Measurements from ENCODE around the gene BCL2L11.

Gene BCL2L11

DNA sequence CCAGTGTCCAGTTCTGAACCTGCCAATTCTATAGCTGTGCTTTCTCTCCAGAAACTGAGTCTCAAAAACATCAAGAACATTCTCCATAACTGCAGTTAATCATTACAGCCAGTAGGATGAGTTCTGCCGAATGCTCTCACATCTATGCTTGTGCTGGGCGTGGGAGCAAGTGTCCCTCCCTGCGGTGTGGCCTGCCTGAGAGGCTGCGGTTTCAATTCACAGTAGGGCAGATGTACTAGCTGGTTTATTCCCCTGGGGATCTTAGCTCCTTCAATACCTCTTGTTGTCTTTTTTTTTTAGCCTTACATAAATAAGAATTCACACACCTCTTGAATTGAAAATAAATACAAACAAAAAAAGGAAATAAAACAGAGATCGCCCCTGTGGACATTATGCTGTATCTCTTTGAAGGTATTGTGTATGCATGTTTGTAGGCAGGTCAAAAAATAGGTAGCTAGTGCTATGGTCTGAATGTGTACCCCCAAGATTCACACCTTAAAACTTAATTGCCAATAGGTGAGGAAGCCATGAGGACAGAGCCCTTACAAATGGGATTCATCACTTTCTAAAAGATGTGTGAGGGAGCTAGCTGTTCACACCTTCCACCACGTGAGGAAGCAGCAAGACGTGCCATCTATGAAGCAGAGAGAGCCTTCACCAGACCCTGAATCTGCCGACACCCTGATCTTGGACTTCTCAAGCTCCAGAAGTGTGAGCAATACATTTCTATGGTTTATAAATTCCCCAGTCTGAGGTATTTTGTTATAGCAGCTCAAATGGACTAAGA lies 74.3 kb downstream of the BCL2L11 start:
- DNase-seq = no peak
- no peak overlapping the region for H3K4me3 Mint-ChIP-seq
- H3K27me3 Mint-ChIP-seq (ENCODE audit: low read depth, poor library complexity) = no peaks in the 10 kb centered on the region
- TF ChIP-seq, protein P1, sequence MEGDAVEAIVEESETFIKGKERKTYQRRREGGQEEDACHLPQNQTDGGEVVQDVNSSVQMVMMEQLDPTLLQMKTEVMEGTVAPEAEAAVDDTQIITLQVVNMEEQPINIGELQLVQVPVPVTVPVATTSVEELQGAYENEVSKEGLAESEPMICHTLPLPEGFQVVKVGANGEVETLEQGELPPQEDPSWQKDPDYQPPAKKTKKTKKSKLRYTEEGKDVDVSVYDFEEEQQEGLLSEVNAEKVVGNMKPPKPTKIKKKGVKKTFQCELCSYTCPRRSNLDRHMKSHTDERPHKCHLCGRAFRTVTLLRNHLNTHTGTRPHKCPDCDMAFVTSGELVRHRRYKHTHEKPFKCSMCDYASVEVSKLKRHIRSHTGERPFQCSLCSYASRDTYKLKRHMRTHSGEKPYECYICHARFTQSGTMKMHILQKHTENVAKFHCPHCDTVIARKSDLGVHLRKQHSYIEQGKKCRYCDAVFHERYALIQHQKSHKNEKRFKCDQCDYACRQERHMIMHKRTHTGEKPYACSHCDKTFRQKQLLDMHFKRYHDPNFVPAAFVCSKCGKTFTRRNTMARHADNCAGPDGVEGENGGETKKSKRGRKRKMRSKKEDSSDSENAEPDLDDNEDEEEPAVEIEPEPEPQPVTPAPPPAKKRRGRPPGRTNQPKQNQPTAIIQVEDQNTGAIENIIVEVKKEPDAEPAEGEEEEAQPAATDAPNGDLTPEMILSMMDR (IDR thresholded peaks at IDR 0.05) = no peak
- H3K4me1 Mint-ChIP-seq = peaks cover 17% of the 10 kb centered on the region
- no peak overlapping the region for H3K27ac Mint-ChIP-seq
- H3K36me3 Mint-ChIP-seq (ENCODE audit: low read depth) = no peaks in the 10 kb centered on the region
- H3K9me3 Mint-ChIP-seq = no peaks in the 10 kb centered on the region

DNA sequence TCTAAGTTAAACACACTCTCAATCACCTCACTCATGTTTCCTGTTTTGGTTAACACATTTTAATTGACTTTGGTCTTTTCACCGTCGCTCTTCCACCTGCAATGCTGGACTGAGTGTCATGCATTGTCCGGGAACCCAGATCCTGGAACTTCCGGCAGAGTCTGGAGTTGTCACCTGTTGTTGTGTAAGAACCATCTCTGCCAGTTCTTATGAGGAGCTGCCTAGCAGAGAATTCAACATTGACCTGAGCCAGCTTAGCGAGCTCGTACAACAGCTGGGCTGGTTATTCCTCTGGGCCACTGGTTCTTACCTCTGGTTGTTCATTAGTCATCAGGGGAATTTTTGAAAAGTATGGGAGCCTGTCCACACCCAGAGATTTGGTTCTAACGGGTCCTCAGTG lies 75.7 kb downstream of the BCL2L11 start:
- DNase-seq = no peak
- Mint-ChIP-seq H3K9me3 (no peaks in the 10 kb centered on the region), H3K4me1 (peaks cover 28% of the 10 kb centered on the region), H3K4me3 (no peak overlapping the region), H3K27ac (no peak overlapping the region), H3K27me3 (ENCODE audit: low read depth, poor library complexity) (no peaks in the 10 kb centered on the region), H3K36me3 (ENCODE audit: low read depth) (no peaks in the 10 kb centered on the region)
- TF ChIP-seq, protein P1 (IDR thresholded peaks at IDR 0.05) = no peak

- no peaks in the 10 kb centered on the region for H3K9me3 Mint-ChIP-seq
- H3K27ac Mint-ChIP-seq = no peak overlapping the region
- TF ChIP-seq, protein P1 (IDR thresholded peaks at IDR 0.05) = no peak
- H3K4me3 Mint-ChIP-seq = no peak overlapping the region
- H3K4me1 Mint-ChIP-seq = peaks cover 19% of the 10 kb centered on the region
- no peak for DNase-seq
- H3K36me3 Mint-ChIP-seq (ENCODE audit: low read depth) = no peaks in the 10 kb centered on the region
- H3K27me3 Mint-ChIP-seq (ENCODE audit: low read depth, poor library complexity) = no peaks in the 10 kb centered on the region
Measured at GRCh38 chr2:111198701-111199100, 78.0 kb downstream of the BCL2L11 start.

DNA sequence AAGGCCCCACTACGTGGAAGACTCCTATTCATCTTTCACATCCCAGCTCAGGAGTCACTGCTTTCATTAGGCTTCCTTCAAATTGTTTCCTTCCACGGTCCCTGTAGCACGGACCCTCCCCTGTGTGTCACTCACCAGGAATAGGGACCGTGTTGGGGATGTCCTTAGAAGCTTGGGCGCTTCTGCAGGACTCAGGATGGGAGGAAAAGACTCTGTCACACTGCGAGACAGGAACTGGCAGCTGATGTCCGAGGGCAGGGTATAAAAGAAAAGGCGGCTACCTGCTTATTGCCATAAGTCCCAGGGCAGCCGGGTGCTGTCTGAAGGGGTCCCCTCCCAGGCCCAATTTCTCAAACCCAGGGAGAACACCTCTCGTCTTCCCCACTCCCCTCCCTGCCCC lies 79.1 kb downstream of the BCL2L11 start:
- Mint-ChIP-seq H3K36me3 (ENCODE audit: low read depth) (no peaks in the 10 kb centered on the region), H3K9me3 (no peaks in the 10 kb centered on the region), H3K27ac (no peak overlapping the region), H3K4me1 (peaks cover 19% of the 10 kb centered on the region), H3K27me3 (ENCODE audit: low read depth, poor library complexity) (no peaks in the 10 kb centered on the region), H3K4me3 (no peak overlapping the region)
- no peak for DNase-seq
- TF ChIP-seq, protein P1 (IDR thresholded peaks at IDR 0.05) = no peak

DNA sequence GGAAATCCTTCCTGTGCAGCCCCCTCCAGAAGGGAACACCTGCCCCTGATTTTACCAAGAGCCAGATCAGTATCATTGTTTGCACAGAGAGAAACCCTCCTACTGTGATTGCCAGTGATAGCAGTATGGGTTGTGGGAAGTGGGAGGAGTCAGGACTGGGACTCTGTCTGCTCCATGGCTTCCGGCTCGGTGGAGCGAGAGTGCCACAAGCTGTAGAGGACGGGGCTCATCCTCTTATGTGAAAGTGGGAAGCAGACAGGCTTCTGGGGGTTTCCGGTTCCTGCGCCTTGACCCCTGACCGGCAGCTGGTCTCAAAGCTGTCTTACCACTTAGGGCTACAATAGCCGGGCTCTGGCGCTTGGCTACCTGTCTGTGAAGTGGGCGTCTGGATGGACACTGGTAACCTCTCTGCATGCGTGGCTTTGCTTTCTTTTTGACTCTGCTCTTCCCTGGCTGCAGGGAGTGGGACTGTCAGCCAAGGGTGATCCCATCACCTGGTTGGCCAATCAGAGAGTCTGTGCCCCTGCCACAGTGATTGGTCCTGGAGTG lies 79.7 kb downstream of the BCL2L11 start:
- peak overlapping the region; percentile 68 for H3K27ac Mint-ChIP-seq

More for the DNA sequence above, 79.7 kb downstream of the BCL2L11 start:
- Mint-ChIP-seq H3K4me3 (no peak overlapping the region), H3K4me1 (peaks cover 19% of the 10 kb centered on the region), H3K9me3 (no peaks in the 10 kb centered on the region), H3K36me3 (ENCODE audit: low read depth) (no peaks in the 10 kb centered on the region), H3K27me3 (ENCODE audit: low read depth, poor library complexity) (no peaks in the 10 kb centered on the region)
- TF ChIP-seq, protein P1 (IDR thresholded peaks at IDR 0.05) = no peak
- no peak for DNase-seq
